Activated CD4-positive, alpha-beta memory T cell treated with anti-CD3 and anti-CD28 coated beads for 36 hours (primary cell): ENCODE measurements around the gene ASAP2. TPM values are rescaled to one million over a fixed set of nuclear protein-coding genes. Genes with fewer than 3 reads are reported as not detected.

Experiments
- CTCF ChIA-PET: fragments of 350-600 bp; sonication (Branson Sonifier 250); formaldehyde crosslinking; loops from one replicate; lab custom pipeline; 2021; ENCODE audit warnings: antibody characterized with exemption, inconsistent platforms; lab: Charles Lee
- POLR2A ChIA-PET: fragments of 350-600 bp; sonication (Branson Sonifier 250); formaldehyde crosslinking; loops from one replicate; lab custom pipeline; 2021; ENCODE audit warnings: antibody characterized with exemption; lab: Charles Lee
- DNase-seq: peaks from one replicate; pipeline ENCODE4 v3.0.0-alpha.2; 2020
- H3K27ac Mint-ChIP-seq: one replicate; pipeline ENCODE4 v1.8.0; 2021; ENCODE audit warnings: mixed read lengths
- H3K27me3 Mint-ChIP-seq: one replicate; pipeline ENCODE4 v1.8.0; 2021; ENCODE audit warnings: mixed read lengths
- H3K36me3 Mint-ChIP-seq: one replicate; pipeline ENCODE4 v1.8.0; 2021; ENCODE audit warnings: mixed read lengths
- H3K4me1 Mint-ChIP-seq: one replicate; pipeline ENCODE4 v1.8.0; 2021; ENCODE audit warnings: low read depth, mixed read lengths
- H3K4me3 Mint-ChIP-seq: one replicate; pipeline ENCODE4 v1.8.0; 2021; ENCODE audit warnings: mild to moderate bottlenecking, mixed read lengths
- H3K9me3 Mint-ChIP-seq: one replicate; pipeline ENCODE4 v1.8.0; 2021; ENCODE audit warnings: mixed read lengths
- intact Hi-C: fragments of 100-400 bp; cut with micrococcal nuclease; formaldehyde crosslinking; loops from one replicate; pipeline ENCODE4 v1.15.1; 2023
- total RNA-seq, 2 experiments: library from RNA; stranded (reverse); gene quantifications; one replicate each; pipeline ENCODE4 v1.2.3, GENCODE V29; 2021

ASAP2 gene
- total RNA-seq, result under 1 TPM; 0.26 to 0.97 TPM

GRCh38 chr2:9205963-9206948 is at the start of gene ASAP2:
TSS of gene ASAP2 (plus strand) at chr2:9206812. CDS start at chr2:9207105, 293 bp downstream.
- H3K27me3 Mint-ChIP-seq, result peaks cover 43% of the 10 kb centered on the region
- H3K9me3 Mint-ChIP-seq, result no peaks in the 10 kb centered on the region
- no peaks in the 10 kb centered on the region for H3K36me3 Mint-ChIP-seq
- H3K4me1 Mint-ChIP-seq, result peaks cover 4% of the 10 kb centered on the region
- intact Hi-C loops, result loop anchor here (5.0 kb wide), 4 partner anchors 41 to 166 kb away; no protein-coding TSS in a partner anchor
- no peak within 1 kb of the TSS for H3K27ac Mint-ChIP-seq
- ChIA-PET CTCF (interaction anchor here (0.5 to 2.1 kb wide), 8 partner anchors 9 to 165 kb away, joined by 3 to 5 read pairs (median 4); no protein-coding TSS in a partner anchor), POLR2A (interaction anchor here (0.6 kb wide), 1 partner anchor 581 kb away, joined by 3 read pairs; no protein-coding TSS in a partner anchor)
- H3K4me3 Mint-ChIP-seq, result peak within 1 kb of the TSS; percentile 59
- DNase-seq, result peak; percentile 61

DNA sequence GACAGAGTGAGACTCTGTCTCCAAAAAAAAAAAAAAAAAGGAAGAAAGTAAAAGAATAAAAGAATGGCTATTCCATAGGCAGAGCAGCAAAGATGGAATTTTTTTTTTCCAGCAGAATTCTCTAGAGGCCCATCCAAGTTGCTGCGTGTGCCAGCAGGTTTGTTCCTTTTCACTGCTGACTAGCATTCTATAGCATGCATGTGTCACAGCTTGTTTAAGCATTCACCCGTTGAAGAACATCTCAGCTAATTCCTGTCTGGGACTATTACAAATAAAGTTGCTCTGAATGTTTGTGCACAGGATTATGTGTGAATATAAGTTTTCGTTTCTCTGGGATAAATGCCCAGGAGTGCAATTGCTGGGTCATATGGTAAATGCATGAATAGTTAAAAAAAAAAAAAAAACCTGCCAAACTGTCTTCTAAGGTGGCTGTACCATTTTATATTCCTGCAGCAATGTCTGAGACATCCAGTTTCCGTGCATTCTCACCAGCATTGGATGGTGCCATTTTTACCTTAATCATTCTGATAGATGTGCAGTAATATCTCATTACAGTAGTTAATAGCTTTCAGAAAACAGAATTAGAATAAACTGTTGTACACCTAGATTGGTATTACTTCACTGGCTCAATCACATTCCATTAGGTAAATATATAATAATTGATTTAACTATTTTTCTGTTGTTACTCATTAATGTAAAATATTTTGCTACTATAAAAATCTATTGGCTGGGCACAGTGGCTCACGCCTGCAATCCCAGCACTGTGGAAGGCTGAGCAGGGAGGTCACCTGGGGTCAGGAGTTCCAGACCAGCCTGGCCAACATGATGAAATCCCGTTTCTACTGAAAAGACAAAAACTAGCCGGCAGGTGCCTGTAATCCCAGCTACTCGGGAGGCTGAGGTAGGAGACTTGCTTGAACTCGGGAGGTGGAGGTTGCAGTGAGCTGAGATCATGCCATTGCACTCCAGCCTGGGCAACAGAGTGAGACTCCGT is 47.5 kb upstream of the ASAP2 start:
- no peaks in the 10 kb centered on the region for H3K36me3 Mint-ChIP-seq
- no peaks in the 10 kb centered on the region for H3K4me1 Mint-ChIP-seq
- no peak overlapping the region for H3K4me3 Mint-ChIP-seq
- ChIA-PET POLR2A (no interaction called here), CTCF (interaction anchor here (0.6 to 1.2 kb wide), 2 partner anchors 16 to 1925 kb away, joined by 4 to 5 read pairs; no protein-coding TSS in a partner anchor)
- intact Hi-C loops, result no loop called here
- DNase-seq, result no peak
- H3K27me3 Mint-ChIP-seq, result peaks cover 3% of the 10 kb centered on the region
- no peak overlapping the region for H3K27ac Mint-ChIP-seq
- no peaks in the 10 kb centered on the region for H3K9me3 Mint-ChIP-seq

DNA sequence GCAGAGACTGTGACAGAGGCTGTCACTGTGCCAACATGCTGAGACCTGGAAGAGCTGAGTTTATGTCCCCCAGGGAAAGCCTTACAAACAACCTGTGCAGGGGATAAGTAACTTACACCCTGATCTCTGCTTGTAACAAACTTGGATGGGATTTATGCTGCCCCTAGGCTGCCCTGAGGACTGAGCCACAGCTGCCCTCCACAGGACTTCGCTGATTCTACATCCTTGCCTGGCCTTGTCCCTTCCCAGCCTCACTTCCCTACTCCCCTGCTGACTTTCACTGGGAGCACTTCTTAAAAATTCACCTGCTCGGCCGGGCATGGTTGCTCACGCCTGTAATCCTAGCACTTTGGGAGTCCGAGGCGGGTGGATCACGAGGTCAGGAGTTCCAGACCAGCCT is 45.9 kb upstream of the ASAP2 start:
- intact Hi-C loops, result no loop called here
- CTCF ChIA-PET, result interaction anchor here (1.2 kb wide), 1 partner anchor 18 kb away, joined by 5 read pairs; no protein-coding TSS in a partner anchor
- H3K27me3 Mint-ChIP-seq, result peaks cover 3% of the 10 kb centered on the region
- H3K4me1 Mint-ChIP-seq, result no peaks in the 10 kb centered on the region
- no peak overlapping the region for H3K4me3 Mint-ChIP-seq
- no peak for DNase-seq
- POLR2A ChIA-PET, result no interaction called here
- H3K36me3 Mint-ChIP-seq, result no peaks in the 10 kb centered on the region
- no peaks in the 10 kb centered on the region for H3K9me3 Mint-ChIP-seq
- H3K27ac Mint-ChIP-seq, result no peak overlapping the region

GRCh38 chr2:9162841-9163240 is 43.8 kb upstream of the ASAP2 start:
- no peaks in the 10 kb centered on the region for H3K9me3 Mint-ChIP-seq
- H3K27ac Mint-ChIP-seq, result no peak overlapping the region
- H3K4me3 Mint-ChIP-seq, result no peak overlapping the region
- POLR2A ChIA-PET, result no interaction called here
- CTCF ChIA-PET, result no interaction called here
- H3K4me1 Mint-ChIP-seq, result no peaks in the 10 kb centered on the region
- intact Hi-C loops, result no loop called here
- H3K27me3 Mint-ChIP-seq, result peaks cover 3% of the 10 kb centered on the region
- no peak for DNase-seq
- H3K36me3 Mint-ChIP-seq, result no peaks in the 10 kb centered on the region

- Mint-ChIP-seq H3K4me3 (no peak overlapping the region), H3K36me3 (no peaks in the 10 kb centered on the region)
- POLR2A ChIA-PET, result no interaction called here
Observed at GRCh38 chr2:9163306-9164111, 43.1 kb upstream of the ASAP2 start.

DNA sequence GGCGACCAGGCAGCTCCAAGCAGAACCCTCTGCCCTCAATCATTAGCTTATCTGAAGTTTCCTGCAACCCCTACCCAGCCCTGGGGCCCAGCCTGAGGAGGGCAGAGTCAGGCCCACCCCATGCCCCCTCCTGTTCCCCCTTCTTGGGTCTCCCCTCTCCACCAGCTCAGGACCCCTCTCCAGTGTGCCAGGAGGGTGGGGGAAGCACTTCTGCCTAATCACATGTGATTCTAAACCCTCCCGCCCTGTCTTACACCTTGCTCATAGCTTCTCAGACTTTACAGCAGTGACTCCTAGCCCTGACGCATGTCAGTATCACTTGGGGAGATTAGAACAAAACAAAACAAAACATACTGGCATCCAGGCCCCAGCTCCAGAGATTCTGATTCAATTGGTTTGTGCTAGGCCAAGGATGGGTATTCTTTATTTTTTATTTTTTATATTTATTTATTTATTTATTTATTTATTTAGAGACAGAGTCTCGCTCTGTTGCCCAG is 42.5 kb upstream of the ASAP2 start:
- CTCF ChIA-PET, result interaction anchor here (1.0 kb wide), 1 partner anchor 25 kb away, joined by 3 read pairs; no protein-coding TSS in a partner anchor
- Mint-ChIP-seq H3K4me3 (no peak overlapping the region), H3K9me3 (no peaks in the 10 kb centered on the region), H3K36me3 (no peaks in the 10 kb centered on the region), H3K27me3 (peaks cover 6% of the 10 kb centered on the region), H3K4me1 (no peaks in the 10 kb centered on the region), H3K27ac (no peak overlapping the region)
- no peak for DNase-seq
- POLR2A ChIA-PET, result no interaction called here
- intact Hi-C loops, result no loop called here

More at GRCh38 chr2:9163306-9164111, 43.1 kb upstream of the ASAP2 start:
- Mint-ChIP-seq H3K27me3 (peaks cover 3% of the 10 kb centered on the region), H3K27ac (no peak overlapping the region), H3K4me1 (no peaks in the 10 kb centered on the region), H3K9me3 (no peaks in the 10 kb centered on the region)
- intact Hi-C loops, result no loop called here
- CTCF ChIA-PET, result interaction anchor here (1.0 kb wide), 1 partner anchor 24 kb away, joined by 3 read pairs; no protein-coding TSS in a partner anchor
- DNase-seq, result no peak

GRCh38 chr2:9165625-9166024 is 41.0 kb upstream of the ASAP2 start:
- H3K36me3 Mint-ChIP-seq, result no peaks in the 10 kb centered on the region
- H3K9me3 Mint-ChIP-seq, result no peaks in the 10 kb centered on the region
- no peak for DNase-seq
- ChIA-PET POLR2A (no interaction called here), CTCF (no interaction called here)
- intact Hi-C loops, result no loop called here
- no peak overlapping the region for H3K27ac Mint-ChIP-seq
- H3K4me3 Mint-ChIP-seq, result no peak overlapping the region
- H3K27me3 Mint-ChIP-seq, result peaks cover 6% of the 10 kb centered on the region
- H3K4me1 Mint-ChIP-seq, result no peaks in the 10 kb centered on the region

DNA sequence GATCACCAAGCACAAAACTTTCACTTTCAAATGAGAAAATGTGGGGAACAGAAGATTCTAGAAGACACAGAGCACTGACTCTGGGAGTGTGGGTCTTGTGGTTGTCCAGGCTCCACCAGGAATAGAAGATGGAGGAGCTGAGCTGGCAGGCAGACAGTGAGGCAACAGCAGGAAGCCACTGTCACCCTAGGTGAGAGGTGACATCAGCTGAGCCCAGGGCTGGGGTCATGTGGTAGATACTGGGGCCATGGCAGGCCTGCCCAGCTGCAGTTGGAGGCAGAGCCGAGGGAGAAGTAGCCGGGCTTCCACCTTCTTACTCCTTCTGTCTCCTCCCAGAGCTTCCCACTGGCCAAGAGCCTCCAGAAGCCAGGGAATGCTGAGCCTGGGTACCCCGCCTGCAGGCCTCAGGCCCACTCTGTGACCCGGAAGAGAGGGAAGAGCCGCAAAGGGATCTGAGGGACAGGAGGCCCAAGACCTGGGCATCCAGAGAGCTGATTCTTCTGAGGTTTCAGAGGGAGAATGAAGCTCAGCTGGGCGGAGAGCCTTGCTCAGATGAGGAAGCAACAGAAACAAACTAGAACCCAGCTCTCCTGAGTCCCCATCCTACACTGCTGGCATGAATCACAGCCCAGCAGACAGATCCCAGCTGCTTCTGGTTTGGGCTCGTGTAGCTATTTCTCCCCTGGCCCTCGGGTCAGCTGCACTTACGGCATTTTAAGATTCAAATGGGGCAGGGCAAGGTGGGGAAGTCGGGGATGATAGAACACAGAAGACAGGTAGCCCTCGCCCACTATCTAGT is 39.8 kb upstream of the ASAP2 start:
- ChIA-PET CTCF (interaction anchor here (0.6 kb wide), 1 partner anchor 1185 kb away, joined by 3 read pairs; no protein-coding TSS in a partner anchor), POLR2A (no interaction called here)
- no peak for DNase-seq
- Mint-ChIP-seq H3K27me3 (peaks cover 5% of the 10 kb centered on the region), H3K4me1 (no peaks in the 10 kb centered on the region), H3K27ac (no peak overlapping the region), H3K4me3 (no peak overlapping the region), H3K36me3 (no peaks in the 10 kb centered on the region), H3K9me3 (no peaks in the 10 kb centered on the region)
- intact Hi-C loops, result no loop called here

- H3K4me1 Mint-ChIP-seq, result no peaks in the 10 kb centered on the region
- intact Hi-C loops, result no loop called here
- no peaks in the 10 kb centered on the region for H3K9me3 Mint-ChIP-seq
- H3K4me3 Mint-ChIP-seq, result no peak overlapping the region
- no peaks in the 10 kb centered on the region for H3K36me3 Mint-ChIP-seq
- ChIA-PET CTCF (no interaction called here), POLR2A (no interaction called here)
- H3K27ac Mint-ChIP-seq, result no peak overlapping the region
- peaks cover 5% of the 10 kb centered on the region for H3K27me3 Mint-ChIP-seq
- DNase-seq, result no peak
Observed at GRCh38 chr2:9167718-9168657, 38.6 kb upstream of the ASAP2 start.

DNA sequence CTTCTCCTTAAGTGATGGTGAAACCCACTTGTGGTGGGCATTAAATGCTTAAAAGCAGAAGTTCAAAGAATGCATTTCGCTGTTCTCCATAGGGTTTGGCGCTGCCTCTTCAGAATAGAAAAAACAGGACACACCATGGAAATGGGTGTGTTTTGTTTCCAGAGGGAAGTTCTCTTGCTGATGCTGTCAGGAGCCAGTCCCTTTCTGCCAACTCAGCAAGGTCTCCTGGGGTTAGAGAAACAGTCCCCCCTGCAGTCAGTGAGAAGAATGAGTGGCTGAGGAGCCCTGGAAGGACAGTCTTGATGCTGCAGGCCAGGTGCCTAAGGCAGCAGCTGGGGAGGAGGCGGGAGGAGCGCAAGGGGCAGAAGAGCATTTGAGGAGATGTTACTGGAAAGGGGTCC is 37.8 kb upstream of the ASAP2 start:
- no peak for DNase-seq
- peaks cover 8% of the 10 kb centered on the region for H3K27me3 Mint-ChIP-seq
- intact Hi-C loops, result no loop called here
- H3K36me3 Mint-ChIP-seq, result no peaks in the 10 kb centered on the region
- H3K4me3 Mint-ChIP-seq, result no peak overlapping the region
- H3K9me3 Mint-ChIP-seq, result no peaks in the 10 kb centered on the region
- H3K4me1 Mint-ChIP-seq, result no peaks in the 10 kb centered on the region
- ChIA-PET POLR2A (no interaction called here), CTCF (no interaction called here)
- H3K27ac Mint-ChIP-seq, result no peak overlapping the region
